Fibroblast of villous mesenchyme (primary cell): ENCODE data around the gene BANF1. TPM values are rescaled to one million over a fixed set of nuclear protein-coding genes. Genes with fewer than 3 reads are reported as not detected.

Source experiments
- DNase-seq: peaks from one replicate; pipeline ENCODE4 v3.0.0-alpha.2; 2010; ENCODE audit warnings: low read depth
- H3K4me3 ChIP-seq: 2 replicates; pipeline ENCODE4 v1.5.1; 2011; ENCODE audit warnings: low read depth, mild to moderate bottlenecking, low read length
- total RNA-seq: library from RNA; depleted of rRNA; stranded (reverse); fragments of >200 nt; gene quantifications from 2 replicates; pipeline ENCODE4 v1.2.3, GENCODE V29; 2012
- TF ChIP-seq, protein P1 (sequence below): IDR thresholded peaks from 2 replicates; pipeline ENCODE4 v1.5.1; 2012; ENCODE audit warnings: low read depth, mild to moderate bottlenecking, low read length; ENCODE audit not compliant: insufficient read depth

The BANF1 gene, protein sequence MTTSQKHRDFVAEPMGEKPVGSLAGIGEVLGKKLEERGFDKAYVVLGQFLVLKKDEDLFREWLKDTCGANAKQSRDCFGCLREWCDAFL
- total RNA-seq, result 19.9 and 24.8 TPM in 2 replicates

DNA sequence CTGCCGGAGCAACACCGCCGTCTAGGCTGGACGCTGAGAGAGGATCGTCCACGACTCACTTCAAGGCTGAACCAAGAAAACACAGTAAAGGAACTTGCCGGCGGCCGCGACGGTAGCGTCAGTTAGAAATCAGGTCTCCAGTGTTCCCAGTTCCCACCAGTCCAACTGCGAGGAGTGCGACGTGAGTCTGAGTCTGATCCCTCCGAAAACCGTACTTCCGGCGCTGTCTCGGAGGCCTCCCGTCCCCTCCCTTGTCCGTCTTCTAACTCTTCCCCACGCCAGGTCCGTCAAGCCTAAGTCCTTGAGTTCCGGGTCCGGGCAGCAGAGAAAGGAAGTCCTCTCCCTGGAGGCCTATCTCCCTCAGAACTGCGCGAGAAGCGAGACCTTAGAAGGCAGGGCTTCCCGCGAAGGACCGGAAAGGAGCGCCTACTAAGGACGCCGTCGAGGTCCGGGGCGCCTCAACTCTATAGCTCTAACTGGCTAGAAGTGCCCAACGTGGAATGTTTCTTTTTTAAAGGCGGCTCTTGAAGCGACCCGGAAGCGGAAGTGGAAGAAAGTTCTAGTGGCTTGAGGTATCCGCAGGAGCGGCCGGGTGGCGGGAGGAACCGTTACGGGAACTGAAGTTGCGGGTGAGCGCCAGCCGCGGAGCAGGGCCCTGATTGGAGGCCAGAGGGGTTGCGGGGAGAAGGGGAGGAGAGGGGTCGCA is at the start of gene BANF1, which contains the start of gene EIF1AD:
TSS of gene BANF1 (plus strand) at position 562 of the 706 bp plus-strand sequence. CDS start 748 bp downstream, outside the sequence.
TSS of gene EIF1AD (minus strand) at position 216 of the 706 bp plus-strand sequence. CDS start 1,768 bp downstream, outside the sequence.
- DNase-seq, result peak; percentile 99
- H3K4me3 ChIP-seq, result peak within 1 kb of the TSS; percentile 100
- TF ChIP-seq, protein P1, sequence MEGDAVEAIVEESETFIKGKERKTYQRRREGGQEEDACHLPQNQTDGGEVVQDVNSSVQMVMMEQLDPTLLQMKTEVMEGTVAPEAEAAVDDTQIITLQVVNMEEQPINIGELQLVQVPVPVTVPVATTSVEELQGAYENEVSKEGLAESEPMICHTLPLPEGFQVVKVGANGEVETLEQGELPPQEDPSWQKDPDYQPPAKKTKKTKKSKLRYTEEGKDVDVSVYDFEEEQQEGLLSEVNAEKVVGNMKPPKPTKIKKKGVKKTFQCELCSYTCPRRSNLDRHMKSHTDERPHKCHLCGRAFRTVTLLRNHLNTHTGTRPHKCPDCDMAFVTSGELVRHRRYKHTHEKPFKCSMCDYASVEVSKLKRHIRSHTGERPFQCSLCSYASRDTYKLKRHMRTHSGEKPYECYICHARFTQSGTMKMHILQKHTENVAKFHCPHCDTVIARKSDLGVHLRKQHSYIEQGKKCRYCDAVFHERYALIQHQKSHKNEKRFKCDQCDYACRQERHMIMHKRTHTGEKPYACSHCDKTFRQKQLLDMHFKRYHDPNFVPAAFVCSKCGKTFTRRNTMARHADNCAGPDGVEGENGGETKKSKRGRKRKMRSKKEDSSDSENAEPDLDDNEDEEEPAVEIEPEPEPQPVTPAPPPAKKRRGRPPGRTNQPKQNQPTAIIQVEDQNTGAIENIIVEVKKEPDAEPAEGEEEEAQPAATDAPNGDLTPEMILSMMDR, result no peak

DNA sequence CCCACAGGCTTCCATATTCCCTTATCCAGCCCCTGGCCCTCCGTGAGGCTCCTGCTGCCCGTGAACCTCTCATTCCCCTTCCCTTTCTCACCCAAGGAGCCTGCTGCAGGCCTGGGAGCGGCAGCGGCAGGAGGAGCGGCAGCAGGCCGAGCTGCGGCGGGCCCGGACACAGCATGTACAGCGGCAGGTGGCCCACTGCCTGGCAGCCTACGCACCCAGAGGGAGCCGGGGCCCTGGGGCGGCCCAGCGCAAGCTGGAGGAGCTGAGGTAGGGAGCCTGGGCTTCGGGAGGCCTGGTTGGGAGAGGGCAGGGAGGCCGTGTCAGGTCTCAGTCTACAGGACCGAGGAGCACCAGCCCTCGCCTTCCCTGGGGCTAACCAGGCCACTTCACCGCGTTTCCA is 48.8 kb upstream of the BANF1 start:
- DNase-seq, result no peak
- H3K4me3 ChIP-seq, result no peak overlapping the region
- TF ChIP-seq, protein P1, result no peak

DNA sequence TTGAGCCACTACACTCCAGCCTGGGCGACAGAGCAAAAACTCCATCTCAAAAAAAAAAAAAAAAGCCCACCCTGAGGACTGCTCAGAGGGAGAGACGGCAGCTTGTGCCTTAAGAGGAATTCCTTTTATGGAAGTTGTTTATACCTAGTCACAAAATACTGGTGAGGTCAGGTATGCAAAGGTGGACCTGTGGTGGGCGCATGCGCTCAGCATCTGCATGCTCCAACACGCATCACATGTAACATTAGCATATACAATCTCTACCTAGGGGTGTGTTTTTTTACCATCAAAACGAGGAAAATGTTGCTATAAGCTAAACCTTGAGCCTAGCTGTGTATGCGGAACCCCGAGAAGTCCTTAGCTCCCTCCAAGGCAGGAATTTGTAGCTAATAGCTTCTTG is 47.5 kb upstream of the BANF1 start:
- TF ChIP-seq, protein P1, result no peak
- no peak for DNase-seq
- H3K4me3 ChIP-seq, result no peak overlapping the region

DNA sequence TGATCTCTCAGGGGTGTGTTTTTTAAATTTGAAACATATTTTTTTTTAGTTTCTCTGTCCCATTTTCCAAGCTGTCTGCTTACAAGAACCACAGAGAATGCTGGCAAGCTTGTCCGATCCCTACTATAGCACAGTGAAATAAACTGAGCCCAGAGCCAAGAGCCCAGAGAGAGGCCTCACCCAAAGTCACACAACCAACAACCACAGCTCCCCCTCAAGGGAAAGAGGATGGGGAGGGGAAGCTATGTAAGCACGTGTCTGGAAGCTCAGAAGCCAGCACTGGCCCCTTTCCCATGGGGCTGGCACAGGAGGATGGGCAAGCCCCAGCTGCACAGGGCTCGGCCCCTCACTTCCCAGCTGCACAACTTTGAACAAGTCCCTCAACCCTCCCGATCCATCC is 44.0 kb upstream of the BANF1 start:
- TF ChIP-seq, protein P1, result no peak
- no peak overlapping the region for H3K4me3 ChIP-seq
- DNase-seq, result no peak

DNA sequence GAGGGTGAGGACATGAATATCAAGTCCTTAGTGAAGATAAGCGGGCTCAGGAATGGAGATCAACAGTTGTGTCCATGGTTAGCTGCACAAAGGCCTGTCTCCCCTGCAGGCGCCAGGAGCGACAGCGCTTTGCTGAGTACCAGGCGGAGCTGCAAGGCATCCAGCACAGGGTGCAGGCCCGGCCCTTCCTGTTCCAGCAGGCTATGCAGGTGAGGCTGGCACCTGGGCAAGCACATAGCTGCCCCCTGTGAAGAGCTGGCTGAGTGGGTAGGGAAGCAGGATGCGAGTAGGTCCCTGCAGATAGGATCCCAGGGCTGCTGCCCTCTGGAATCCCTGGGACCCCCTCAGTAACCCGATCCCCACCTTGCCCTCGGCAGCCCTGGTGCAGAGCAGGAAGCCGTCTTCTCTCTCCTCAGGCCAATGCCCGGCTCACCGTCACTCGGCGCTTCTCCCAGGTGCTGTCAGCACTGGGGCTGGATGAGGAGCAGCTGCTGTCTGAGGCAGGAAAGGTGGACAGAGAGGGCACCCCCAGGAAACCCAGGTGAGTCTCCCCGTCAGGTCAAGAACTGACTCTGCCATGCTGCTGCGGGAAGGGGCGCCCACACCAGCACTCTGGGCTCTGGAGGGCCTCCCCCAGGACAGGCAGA is 43.4 kb upstream of the BANF1 start:
- TF ChIP-seq, protein P1, result no peak
- H3K4me3 ChIP-seq, result no peak overlapping the region
- no peak for DNase-seq

DNA sequence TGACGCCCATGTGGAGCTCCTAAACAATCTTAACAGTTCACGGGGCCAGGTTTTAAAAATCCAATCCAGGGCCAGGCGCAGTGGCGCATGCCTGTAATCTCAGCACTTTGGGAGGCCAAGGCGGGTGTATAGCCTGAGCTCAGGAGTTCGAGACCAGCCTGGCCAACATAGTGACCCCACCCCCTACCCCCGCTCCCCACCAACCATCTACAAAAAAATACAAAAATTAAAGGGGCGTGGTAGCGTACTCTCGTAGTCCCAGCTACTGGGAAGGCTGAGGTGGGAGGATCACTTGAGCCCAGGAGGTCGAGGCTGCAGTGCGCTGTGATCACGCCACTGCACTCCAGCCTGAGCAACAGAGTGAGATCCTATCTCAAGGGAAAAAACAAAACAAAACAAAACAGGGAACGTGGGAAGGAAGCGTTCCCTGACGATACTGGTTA is 41.5 kb upstream of the BANF1 start:
- TF ChIP-seq, protein P1, result no peak
- no peak for DNase-seq
- peak overlapping the region; percentile 87 for H3K4me3 ChIP-seq
